Islet precursor cell (in vitro differentiated cells): ENCODE measurements around the gene OXCT2.
A peak's percentile ranks its signal among the peaks of the same experiment; 100 is the strongest.

Experiments used
- DNase-seq: peaks from one replicate; pipeline ENCODE4 v3.0.0-alpha.2; 2018

The OXCT2 gene

DNA sequence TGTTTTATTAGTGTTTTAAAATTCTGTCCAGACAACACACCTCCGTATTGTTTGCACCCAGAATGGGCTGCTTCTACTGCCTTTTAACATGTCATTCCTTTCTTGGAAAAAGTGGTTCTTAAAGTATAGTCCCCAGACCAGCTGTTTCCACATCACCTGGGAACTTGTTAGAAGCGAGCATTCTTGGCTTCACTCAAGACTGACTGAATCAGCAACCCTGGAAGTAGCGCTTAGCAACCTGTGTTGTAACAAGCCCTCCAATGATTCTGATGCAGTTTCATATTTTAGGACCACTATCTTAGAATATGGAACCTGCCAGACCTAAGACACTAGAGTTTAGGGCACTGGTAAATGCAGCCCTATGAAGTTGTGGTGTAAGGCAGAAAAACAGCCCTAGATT is 38.4 kb downstream of the OXCT2 start:
- peak; percentile 11 for DNase-seq

DNA sequence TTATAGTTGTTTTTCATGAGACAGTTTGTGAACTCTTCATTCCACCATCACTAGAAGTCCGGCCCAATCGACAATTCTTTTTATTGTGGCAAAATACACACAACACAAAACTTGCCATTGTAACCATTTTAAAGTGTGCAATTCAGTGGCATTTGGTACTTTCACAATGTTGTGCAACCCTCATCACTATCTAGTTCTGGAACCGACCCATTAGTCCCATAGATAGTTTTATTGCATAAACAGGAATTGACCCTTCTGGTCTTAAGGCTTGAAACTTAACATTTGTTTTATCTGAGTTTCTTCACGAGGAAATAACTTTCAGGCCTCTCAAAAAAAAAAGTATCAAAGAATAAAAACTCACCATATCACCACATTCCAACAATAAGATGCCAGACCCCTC is 41.3 kb downstream of the OXCT2 start:
- DNase-seq = no peak

DNA sequence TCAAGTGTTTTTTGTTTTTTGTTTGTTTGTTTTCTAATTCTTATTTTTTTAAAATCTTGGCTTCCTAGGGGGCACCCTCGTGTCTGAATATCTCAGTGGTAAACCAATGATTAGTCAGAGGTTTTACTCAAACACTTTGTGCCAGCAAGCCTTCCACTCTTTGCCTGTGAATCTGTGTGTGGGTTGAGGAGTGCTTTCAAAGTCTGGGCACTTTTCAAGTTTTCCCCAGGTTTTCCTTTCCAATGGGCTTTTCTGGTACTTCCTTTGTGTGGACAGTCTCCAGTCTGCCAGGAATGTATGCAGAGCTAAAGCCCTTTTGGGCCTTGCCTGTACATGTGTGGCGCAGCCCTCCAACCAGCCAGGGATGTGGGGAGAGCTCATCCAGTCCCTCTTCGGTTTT is 42.1 kb downstream of the OXCT2 start:
- no peak for DNase-seq

DNA sequence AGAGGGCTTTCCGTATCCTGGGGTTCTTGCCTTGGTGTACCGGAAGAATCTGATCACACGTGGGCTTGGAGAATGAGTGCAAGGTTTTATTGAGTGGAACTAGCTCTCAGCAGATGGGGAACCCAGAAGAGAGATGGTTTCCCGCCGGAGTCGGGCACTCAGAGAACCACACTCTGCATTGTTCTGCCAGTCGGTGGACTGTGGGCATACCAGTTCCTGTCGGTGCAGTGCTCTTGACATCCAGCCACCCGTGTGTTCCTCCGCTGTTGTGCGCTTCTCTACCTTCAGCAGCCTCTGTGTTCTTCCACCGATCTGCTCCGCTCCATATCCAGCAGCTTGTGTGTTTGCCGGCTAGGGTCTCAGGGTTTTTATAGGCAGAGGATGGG is 43.2 kb downstream of the OXCT2 start:
- DNase-seq = no peak

DNA sequence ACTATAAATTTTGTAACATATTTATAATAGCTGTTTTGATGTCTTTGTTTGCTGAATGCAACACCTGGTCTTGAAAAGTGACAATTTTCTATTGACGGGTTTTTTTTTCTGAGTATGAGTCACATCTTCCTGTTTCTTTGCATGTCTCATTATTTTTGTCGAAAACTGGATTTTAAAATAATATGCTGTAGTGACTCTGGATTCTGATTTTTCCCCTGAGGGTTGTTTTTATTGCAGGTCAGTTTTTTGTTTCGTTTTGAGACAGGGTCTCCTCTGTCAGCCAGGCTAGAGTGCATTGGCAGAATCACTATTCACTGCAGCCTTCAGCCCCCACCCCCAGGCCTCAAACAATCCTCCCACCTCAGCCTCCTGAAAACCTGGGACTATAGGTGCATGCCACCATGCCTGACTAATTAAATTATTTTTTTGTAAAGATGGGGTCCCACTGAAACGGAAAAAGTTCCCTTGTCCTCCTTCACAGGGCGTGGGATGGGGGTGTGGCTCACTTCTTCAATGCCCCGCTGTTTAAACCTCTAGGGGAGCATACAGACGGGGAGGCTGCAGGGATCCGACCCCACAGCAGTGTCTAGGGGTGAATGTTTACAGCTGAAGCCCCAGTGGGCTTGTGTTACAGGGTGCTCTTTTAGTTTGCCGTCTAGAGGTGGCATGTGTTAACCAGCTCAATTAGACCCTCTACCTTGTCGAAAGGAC is 43.8 kb downstream of the OXCT2 start:
- DNase-seq = no peak

DNA sequence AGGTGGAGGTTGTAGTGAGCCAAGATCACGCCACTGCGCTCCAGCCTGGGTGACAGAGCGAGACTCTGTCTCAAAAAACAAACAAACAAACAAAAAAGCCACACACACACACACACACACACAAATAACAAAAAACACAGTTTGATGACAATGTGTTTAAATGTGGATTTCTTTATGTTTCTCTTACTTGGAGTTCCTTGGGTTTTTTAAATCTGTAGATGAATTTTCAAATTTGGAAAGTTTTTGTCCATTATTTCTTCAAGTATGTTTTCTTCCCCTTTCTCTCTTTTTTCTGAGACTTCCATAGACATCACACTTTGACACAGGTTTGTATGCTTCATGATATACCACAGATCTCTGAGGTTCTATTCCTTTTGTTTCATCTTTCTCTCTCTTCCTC is 44.5 kb downstream of the OXCT2 start:
- DNase-seq = no peak

DNA sequence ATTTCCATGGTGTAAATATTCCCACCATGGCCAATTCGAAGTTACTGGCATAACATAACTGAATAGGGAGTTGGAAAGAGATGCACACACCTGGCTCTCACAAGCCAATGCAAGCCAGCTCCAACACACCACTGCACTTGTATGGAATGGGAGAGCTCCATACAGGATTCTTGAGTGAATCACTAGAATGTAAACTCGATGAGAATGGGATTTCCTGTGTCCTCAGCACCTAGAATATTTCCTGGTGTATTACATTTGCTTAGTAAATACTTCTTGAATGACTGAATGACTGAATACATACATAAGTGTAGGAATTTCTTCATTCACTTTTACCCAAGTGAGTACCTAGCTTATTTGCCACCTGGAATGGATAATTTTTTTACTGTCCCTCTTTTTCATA is 48.7 kb downstream of the OXCT2 start:
- peak; percentile 25 for DNase-seq

DNA sequence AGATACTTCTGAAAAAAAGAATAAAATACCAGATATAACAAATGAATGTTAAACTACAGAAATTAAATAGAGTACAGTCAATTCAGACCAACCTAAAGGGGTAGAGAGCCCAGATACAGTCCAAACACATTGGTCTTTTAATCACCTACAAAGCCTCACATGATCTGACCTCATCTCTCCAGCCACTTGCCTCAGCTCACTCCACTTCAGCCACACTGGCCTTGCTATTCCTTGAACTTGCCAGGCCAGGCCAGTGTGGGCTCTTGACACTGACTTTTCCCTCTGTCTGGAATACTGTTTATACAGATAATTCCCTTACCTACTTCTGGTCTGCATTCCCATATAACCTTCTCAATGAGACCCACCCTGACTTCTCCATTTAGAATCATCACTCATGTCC is 49.5 kb downstream of the OXCT2 start:
- DNase-seq = peak; percentile 38

DNA sequence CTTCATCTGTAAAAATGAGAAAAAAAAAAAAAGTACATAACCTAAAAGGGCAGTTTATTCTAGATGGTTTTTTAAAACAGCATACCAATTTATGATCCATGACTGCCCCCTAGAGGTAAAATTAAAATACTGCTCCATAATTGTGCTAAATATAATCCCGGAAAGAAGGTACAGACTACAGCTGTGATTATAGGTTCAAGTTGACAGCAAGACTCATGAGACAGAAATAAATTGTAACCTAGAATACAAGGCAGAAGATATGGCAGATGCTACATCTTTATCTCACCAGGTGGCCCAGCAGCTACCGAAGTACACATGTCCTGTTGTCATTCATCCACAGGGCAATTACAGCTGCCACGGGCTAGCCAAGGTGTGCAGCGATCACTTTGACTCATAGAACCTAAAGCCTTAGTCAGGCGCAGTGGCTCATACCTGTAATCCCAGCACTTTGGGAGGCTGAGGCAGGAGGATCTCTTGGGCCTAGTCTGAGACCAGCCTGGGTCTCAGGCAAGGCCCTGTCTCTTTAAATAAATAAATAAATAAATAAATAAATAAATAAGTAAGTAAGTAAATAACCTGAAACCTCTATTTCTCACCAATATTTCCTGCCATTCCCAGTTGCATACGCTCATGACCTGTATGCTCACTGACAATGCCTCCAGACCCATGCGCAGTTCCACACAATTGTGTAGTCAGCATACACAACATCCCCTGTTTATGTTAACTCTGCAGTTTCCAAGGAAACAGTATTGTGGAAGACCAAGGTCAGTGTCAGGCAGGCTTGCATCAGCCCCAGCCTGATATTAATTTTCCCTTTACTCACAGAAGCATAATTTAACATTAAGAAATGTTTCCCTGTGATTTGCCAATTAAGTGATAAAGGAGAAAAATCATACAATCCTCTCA is 50.8 kb downstream of the OXCT2 start:
- DNase-seq = peak; percentile 52
